GM12878 (cell line): Measurements from ENCODE around the gene UROC1. TPM values are rescaled to one million over a fixed set of nuclear protein-coding genes. Genes with fewer than 3 reads are reported as not detected.

Experiments
- ATAC-seq: fragments of 200-7000 bp; cut with Tn5 transposase; 3 replicates; pipeline ENCODE4 v1.9.1; 2020; ENCODE audit warnings: mild to moderate bottlenecking, moderate library complexity
- Bru-seq: library from RNA; stranded (reverse); fragments of 400-500 nt; gene quantifications from one replicate; lab custom pipeline; 2021; lab: Mats Ljungman, UMichigan
- BruChase-seq, 2 experiments: library from RNA; stranded (reverse); fragments of 400-500 nt; gene quantifications; one replicate each; lab custom pipeline; 2021; lab: Mats Ljungman, UMichigan
- BruUV-seq: library from RNA; stranded (reverse); fragments of 400-500 nt; replicated peaks from 2 replicates; lab custom pipeline; 2021; lab: Mats Ljungman, UMichigan
- CTCF ChIA-PET: fragments of 300-600 bp; sonication (Branson Sonifier 250); formaldehyde crosslinking; extraction: SDS; loops from one replicate; lab custom pipeline; 2021; ENCODE audit warnings: inconsistent platforms; lab: Yijun Ruan, JAX
- POLR2A ChIA-PET: fragments of 350-600 bp; formaldehyde crosslinking; extraction: SDS; loops from one replicate; lab custom pipeline; 2021; ENCODE audit warnings: inconsistent platforms; lab: Charles Lee
- RAD21 ChIA-PET: fragments of 300-600 bp; sonication (Branson Sonifier 250); formaldehyde crosslinking; loops from one replicate; lab custom pipeline; 2023; ENCODE audit warnings: antibody characterized with exemption; ENCODE audit not compliant: unreplicated experiment; lab: Charles Lee
- SMC1A ChIA-PET: fragments of 300-600 bp; sonication (Branson Sonifier 250); formaldehyde crosslinking; loops from one replicate; lab custom pipeline; 2023; ENCODE audit not compliant: unreplicated experiment, uncharacterized antibody; lab: Charles Lee
- DNase-seq: peaks from one replicate; pipeline ENCODE4 v3.0.0-alpha.2; 2011; ENCODE audit warnings: low read depth, low spot score
- FAIRE-seq: peaks from 3 replicates; lab custom pipeline; 2011; peaks lifted over from hg19 to GRCh38; lab: Jason Lieb, UNC
- H2AFZ ChIP-seq: 2 replicates; pipeline ENCODE4 v1.6.0; 2011; ENCODE audit warnings: low read depth, low read length, control low read depth; ENCODE audit not compliant: control insufficient read depth
- H3K27ac ChIP-seq: 2 replicates; pipeline ENCODE4 v1.5.1; 2011; ENCODE audit warnings: control low read depth; ENCODE audit not compliant: control insufficient read depth, insufficient read depth
- H3K27me3 ChIP-seq, 2 experiments: replicated peaks in 1 of 2; 2 replicates each; pipeline versions ENCODE4 v1.6.0 to v1.6.1; 2011; ENCODE audit warnings: low read length in 1 of 2; ENCODE audit not compliant: control insufficient read depth in 2 of 2, insufficient read depth in 2 of 2
- H3K36me3 ChIP-seq, 2 experiments: 2 replicates each; pipeline ENCODE4 v1.5.1; 2011; ENCODE audit warnings: low read length in 1 of 2; ENCODE audit not compliant: control insufficient read depth in 2 of 2, insufficient read depth in 2 of 2
- H3K4me1 ChIP-seq: 2 replicates; pipeline ENCODE4 v1.6.1; 2011; ENCODE audit warnings: mild to moderate bottlenecking, low read length, moderate library complexity, mixed read lengths; ENCODE audit not compliant: control insufficient read depth, insufficient read depth
- H3K4me2 ChIP-seq: 2 replicates; pipeline ENCODE4 v1.6.0; 2011; ENCODE audit warnings: control low read depth; ENCODE audit not compliant: control insufficient read depth, insufficient read depth
- H3K4me3 ChIP-seq: fragments of 200-600 bp; sonication (generic); 2 replicates; pipeline ENCODE4 v1.5.1; 2016
- H3K79me2 ChIP-seq: 2 replicates; pipeline ENCODE4 v1.6.0; 2011; ENCODE audit warnings: low read length; ENCODE audit not compliant: control insufficient read depth, insufficient read depth
- H3K9ac ChIP-seq: 2 replicates; pipeline ENCODE4 v1.8.0; 2011; ENCODE audit warnings: low read length, control low read depth, mixed read lengths; ENCODE audit not compliant: control insufficient read depth, insufficient read depth
- H3K9me3 ChIP-seq: replicated peaks from 3 replicates; pipeline ENCODE4 v1.5.1; 2011; ENCODE audit warnings: mild to moderate bottlenecking, low read length; ENCODE audit not compliant: control insufficient read depth, insufficient read depth
- H4K20me1 ChIP-seq: 2 replicates; pipeline ENCODE4 v1.6.0; 2011; ENCODE audit not compliant: control insufficient read depth, insufficient read depth
- ATF3 ChIP-seq: IDR thresholded peaks from 2 replicates; pipeline ENCODE4 v1.6.1; 2011; ENCODE audit warnings: low read depth, mild to moderate bottlenecking, low read length, moderate library complexity, borderline replicate concordance; ENCODE audit errors: extremely low read depth
- BCLAF1 ChIP-seq: fragments of 450-650 bp; IDR thresholded peaks from 2 replicates; pipeline ENCODE4 v1.6.1; 2017; ENCODE audit warnings: antibody characterized with exemption, mild to moderate bottlenecking, moderate library complexity
- BMI1 ChIP-seq: fragments of 450-650 bp; IDR thresholded peaks from 2 replicates; pipeline ENCODE4 v1.6.1; 2016; ENCODE audit warnings: mild to moderate bottlenecking, moderate library complexity, borderline replicate concordance
- DPF2 ChIP-seq: fragments of 450-650 bp; IDR thresholded peaks from 2 replicates; pipeline ENCODE4 v1.6.1; 2017; ENCODE audit warnings: mild to moderate bottlenecking
- MTA3 ChIP-seq: IDR thresholded peaks from 2 replicates; pipeline ENCODE4 v1.6.1; 2012; ENCODE audit warnings: low read length, inconsistent platforms, borderline replicate concordance
- PAX5 ChIP-seq: IDR thresholded peaks from 2 replicates; pipeline ENCODE4 v1.6.1; 2011; ENCODE audit warnings: low read depth, low read length, borderline replicate concordance
- RB1 ChIP-seq: fragments of 450-650 bp; formaldehyde crosslinking; IDR thresholded peaks from 2 replicates; pipeline ENCODE4 v1.6.1; 2017; ENCODE audit warnings: mild to moderate bottlenecking, borderline replicate concordance
- REST ChIP-seq: IDR thresholded peaks from 2 replicates; pipeline ENCODE4 v1.6.1; 2012; ENCODE audit warnings: mild to moderate bottlenecking, low read depth, low read length
- SKIL ChIP-seq: fragments of 450-650 bp; IDR thresholded peaks from 2 replicates; pipeline ENCODE4 v1.6.1; 2017; ENCODE audit warnings: mild to moderate bottlenecking, low read depth, inconsistent platforms; ENCODE audit not compliant: poor library complexity, severe bottlenecking
- SMARCA5 ChIP-seq: fragments of 450-650 bp; IDR thresholded peaks from 2 replicates; pipeline ENCODE4 v1.6.1; 2017; ENCODE audit warnings: mild to moderate bottlenecking
- WGBS: methylation state at CpG from one replicate; pipeline ENCODE4 v1.1.6; 2016; ENCODE audit warnings: low lambda C conversion rate; ENCODE audit not compliant: insufficient replicate concordance, insufficient coverage; ENCODE audit errors: missing lambda C conversion rate; 5-methylcytosine and 5-hydroxymethylcytosine counted together
- in situ Hi-C: fragments of 300-500 bp; cut with MboI; formaldehyde crosslinking; loops from 9 replicates; pipeline ENCODE4 v1.14.3; 2018; ENCODE audit warnings: mixed read lengths
- intact Hi-C: fragments of 100-400 bp; cut with micrococcal nuclease; formaldehyde crosslinking; loops from one replicate; pipeline ENCODE4 v1.14.2; 2022; ENCODE audit not compliant: unreplicated experiment
- long read RNA-seq, 2 experiments: library from polyadenylated mRNA; unstranded; transcript quantifications; one replicate each; pipeline ENCODE4 v2.0.0, GENCODE V29; 2019 to 2020
- polyA minus RNA-seq, 3 experiments: library from RNA; depleted of rRNA, polyadenylated mRNA; stranded (reverse); fragments of >200 nt; gene quantifications; 2 replicates each; pipeline ENCODE4 v1.2.3, GENCODE V29; 2011
- polyA plus RNA-seq, 11 experiments: library from polyadenylated mRNA; depleted of rRNA in 4 of 11; unstranded in 6 of 11; stranded (reverse) in 5 of 11; fragments of >200 nt; fragmentation: Nextera tagmentation in 4 of 11; fragmentation: Illumina TruSeq in 1 of 11; extraction: Ambion mirVana in 4 of 11; extraction: Trizol in 1 of 11; gene quantifications; 1 replicate in 1 of 11; 2 replicates in 10 of 11; pipeline versions ENCODE4 v1.2.1 to v1.2.3, GENCODE V29; 2011 to 2016; ENCODE audit warnings: inconsistent platforms in 2 of 11, missing spikeins in 2 of 11, low read depth in 1 of 11
- total RNA-seq, 4 experiments: library from RNA; depleted of rRNA in 3 of 4; stranded (reverse); fragments of >200 nt in 3 of 4; fragmentation: Illumina TruSeq in 1 of 4; extraction: Trizol in 1 of 4; gene quantifications; 2 replicates each; pipeline versions ENCODE4 v1.2.1 to v1.2.3, GENCODE V29; 2013 to 2021

UROC1 gene
- total RNA-seq (2013; cell fraction: nucleolus; rRNA removed) = not detected in 2 replicates
- not detected in 2 replicates for total RNA-seq (2014; rRNA removed)
- not detected in 2 replicates for total RNA-seq (2014; rRNA removed; fragmentation: Illumina TruSeq; extraction: Trizol)
- not detected in 2 replicates for total RNA-seq (2021)
- polyA plus RNA-seq (2011; ENCODE audit: low read depth) = not detected
- polyA plus RNA-seq (2011; rRNA removed) = not detected in 2 replicates
- polyA plus RNA-seq (2011; cell fraction: cytosol; rRNA removed) = not detected in 2 replicates
- polyA plus RNA-seq (2011; cell fraction: nucleus; rRNA removed) = not detected in 2 replicates
- not detected in 2 replicates for polyA plus RNA-seq (2012)
- polyA plus RNA-seq (2014; fragmentation: Illumina TruSeq; extraction: Trizol) = not detected in 2 replicates
- polyA plus RNA-seq (2014; fragmentation: Nextera tagmentation; extraction: Ambion mirVana) = not detected
- not detected in 2 replicates for polyA plus RNA-seq (2014; rRNA removed)
- under 1 TPM in 1 of 2 experiments, not detected in 1; 0.04 TPM for polyA plus RNA-seq (2016; fragmentation: Nextera tagmentation; extraction: Ambion mirVana)
- not detected in 2 replicates for polyA minus RNA-seq (2011; rRNA and poly(A)+ RNA removed)
- polyA minus RNA-seq (2011; cell fraction: cytosol; rRNA and poly(A)+ RNA removed) = not detected in 2 replicates
- not detected in 2 replicates for polyA minus RNA-seq (2011; cell fraction: nucleus; rRNA and poly(A)+ RNA removed)
- Bru-seq, nascent RNA = not detected
- not detected for BruChase-seq, experiment 1, labeled RNA remaining after a 6-hour chase
- not detected for BruChase-seq, experiment 2, labeled RNA remaining after a 2-hour chase
- long read RNA-seq, experiment 1 = 0 reads
- long read RNA-seq, experiment 2 = 0 reads

- no peaks in the 10 kb centered on the region for H3K36me3 ChIP-seq
- RAD21 ChIA-PET = no interaction called here
- no peak for FAIRE-seq
- H3K4me3 ChIP-seq = no peak within 1 kb of the TSS
- no peak within 1 kb of the TSS for H3K9ac ChIP-seq
- SMC1A ChIA-PET = no interaction called here
- no peak within 1 kb of the TSS for H3K27ac ChIP-seq
- no peaks in the 10 kb centered on the region for H3K4me1 ChIP-seq
- no peak for ATAC-seq
- DNase-seq = no peak
- H4K20me1 ChIP-seq = no peaks in the 10 kb centered on the region; the same call in 1 of the 2 replicates
- CTCF ChIA-PET = no interaction called here
- no peaks in the 10 kb centered on the region; a peak in 1 of 4 replicates for H3K27me3 ChIP-seq
- H3K9me3 ChIP-seq = no peaks in the 10 kb centered on the region
- POLR2A ChIA-PET = no interaction called here
- H3K79me2 ChIP-seq = no peaks in the 10 kb centered on the region
- intact Hi-C loops (no loop called here), in situ Hi-C loops (no loop called here)
- no TSS peak for BruUV-seq
- no peak within 1 kb of the TSS for H3K4me2 ChIP-seq
- 41% methylated on average over 15 of the region's 16 CpGs for WGBS
- no peak within 1 kb of the TSS for H2AFZ ChIP-seq
- no peak for TF ChIP-seq RB1
- no peak for TF ChIP-seq SKIL
- TF ChIP-seq MTA3 = no peak
- TF ChIP-seq SMARCA5 = no peak
- no peak for TF ChIP-seq BCLAF1
- TF ChIP-seq PAX5 = no peak
- no peak for TF ChIP-seq DPF2
- no peak for TF ChIP-seq BMI1
- TF ChIP-seq ATF3 = no peak
- TF ChIP-seq REST = no peak
Measured at GRCh38 chr3:126517291-126517951, at the start of gene UROC1. Gene UROC1, minus strand, starts transcription at chr3:126517773. Its CDS starts 54 bp downstream, at chr3:126517719.
